GM21367 (cell line): ENCODE measurements around the gene GPC3.
"Not testable (repeated sequence)": the region's sequence is repeated elsewhere in the genome, so short reads cannot be mapped to it uniquely, and the experiment has no call there.

Experiments
- ATAC-seq: cut with Tn5 transposase; IDR thresholded peaks from one replicate; pipeline ENCODE4 v1.9.1; 2021; ENCODE audit not compliant: unreplicated experiment

The GPC3 gene

GRCh38 chrX:133786382-133786781 is 199.0 kb downstream of the GPC3 start:
- no peak for ATAC-seq

- ATAC-seq = peak; percentile 91
Measured at GRCh38 chrX:133783274-133783673, 202.1 kb downstream of the GPC3 start.

GRCh38 chrX:133781174-133781573 is 204.2 kb downstream of the GPC3 start:
- no peak for ATAC-seq

GRCh38 chrX:133776072-133776471 is 209.3 kb downstream of the GPC3 start:
- no peak for ATAC-seq

GRCh38 chrX:133774807-133775206 is 210.6 kb downstream of the GPC3 start:
- ATAC-seq = no peak

DNA sequence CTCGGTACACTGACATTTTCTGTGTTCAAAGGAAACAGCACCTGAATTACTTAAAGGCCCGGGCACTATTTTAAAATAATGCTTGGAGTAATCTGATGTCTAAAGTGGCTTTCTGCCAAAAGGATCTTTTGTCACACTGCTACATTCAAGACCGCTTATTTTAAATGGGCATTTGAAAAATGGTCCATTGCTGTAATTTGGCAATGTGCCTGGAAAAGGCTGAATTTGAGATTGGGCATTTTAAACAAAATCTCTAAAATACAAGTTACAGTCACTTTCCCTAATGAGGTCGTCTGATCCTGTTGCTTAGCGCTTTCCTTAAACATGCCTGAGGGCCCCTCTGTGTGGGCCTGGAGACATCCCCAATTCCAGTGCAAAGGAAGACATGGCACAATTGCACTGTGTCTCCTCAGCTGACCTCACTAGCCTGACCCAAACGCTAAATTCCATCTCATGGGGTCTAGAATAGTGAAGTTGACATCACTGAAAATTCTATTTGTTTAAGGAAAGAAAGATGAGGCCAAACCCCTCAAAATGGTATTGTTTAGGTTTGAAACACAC is 214.2 kb downstream of the GPC3 start:
- ATAC-seq = no peak

GRCh38 chrX:133762976-133763548 is 222.3 kb downstream of the GPC3 start:
- ATAC-seq = not testable (repeated sequence)

GRCh38 chrX:133754657-133755056 is 230.7 kb downstream of the GPC3 start:
- ATAC-seq = no peak

GRCh38 chrX:133749951-133750350 is 235.4 kb downstream of the GPC3 start:
- no peak for ATAC-seq

DNA sequence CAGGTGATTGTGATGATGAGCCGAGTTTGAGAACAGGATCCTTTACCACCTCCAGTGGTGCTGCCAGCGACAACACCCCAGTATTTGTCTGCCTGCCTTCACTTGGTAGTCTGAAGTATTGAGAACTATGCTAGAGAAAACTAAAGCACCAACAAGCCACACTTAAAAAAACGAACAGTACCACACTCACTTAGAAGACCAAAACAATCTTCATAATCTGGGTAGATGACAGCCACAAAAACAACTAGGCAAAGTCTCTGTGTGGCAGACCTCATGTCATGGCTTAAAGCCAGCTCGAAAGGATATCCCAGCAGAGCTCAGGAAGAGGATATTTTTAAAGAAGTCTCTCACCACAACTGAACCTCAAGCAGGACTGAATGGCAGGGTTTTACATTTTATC is 236.0 kb downstream of the GPC3 start:
- ATAC-seq = no peak

DNA sequence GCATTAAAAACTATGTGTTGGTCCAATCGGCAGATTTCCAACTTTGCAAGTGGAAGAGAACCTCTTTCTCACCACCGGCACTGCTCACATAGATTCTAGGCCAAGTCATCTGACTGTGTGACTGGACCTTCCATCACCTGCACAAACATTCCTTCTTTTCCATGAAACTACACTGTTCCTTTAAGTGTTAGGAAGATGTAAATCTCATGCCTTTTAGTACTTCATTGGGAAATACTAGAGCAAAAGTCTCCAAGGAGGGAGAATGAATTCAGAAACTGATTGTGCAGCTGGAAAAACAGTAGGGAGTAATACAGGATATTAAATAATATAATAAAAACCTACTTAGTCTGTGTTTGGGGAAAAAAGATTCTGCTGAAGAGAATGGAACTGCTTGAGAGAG is 238.2 kb downstream of the GPC3 start:
- ATAC-seq = no peak

GRCh38 chrX:133746593-133746992 is 238.8 kb downstream of the GPC3 start:
- ATAC-seq = no peak

- peak; percentile 93 for ATAC-seq
Measured at GRCh38 chrX:133745349-133745748, 240.0 kb downstream of the GPC3 start.

DNA sequence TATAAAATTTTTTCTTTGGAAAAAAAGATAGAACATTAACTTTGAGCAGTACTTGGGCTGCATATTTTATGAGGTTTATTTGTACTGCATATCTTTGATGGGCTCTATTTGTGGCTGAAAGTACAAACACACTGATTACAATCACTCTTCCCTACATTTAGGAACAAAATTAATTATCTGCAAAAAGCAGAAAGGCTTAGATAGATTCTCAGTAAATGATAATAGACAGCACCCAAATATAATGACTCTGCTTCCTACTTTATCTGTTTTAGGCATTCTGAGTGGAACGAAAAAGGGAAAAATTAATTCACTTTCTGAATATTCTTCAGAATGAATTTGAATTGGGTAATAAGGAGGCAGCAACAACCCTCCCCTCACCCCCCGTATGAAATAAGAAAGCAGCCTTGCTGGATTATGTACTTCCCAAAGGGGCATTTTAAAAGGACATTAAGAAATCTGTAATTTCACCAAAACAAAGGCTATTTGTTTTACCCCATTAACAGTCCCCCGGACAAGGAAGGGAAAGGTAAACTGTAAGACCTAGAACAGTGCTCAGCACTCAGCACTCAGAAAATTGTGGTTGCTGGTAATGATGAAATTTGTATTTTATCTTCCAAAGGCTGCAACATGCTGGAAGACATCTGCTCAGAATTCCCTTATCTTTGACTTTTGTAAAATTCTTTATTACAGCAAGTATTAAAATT is 242.6 kb downstream of the GPC3 start:
- no peak for ATAC-seq

GRCh38 chrX:133741303-133741702 is 244.1 kb downstream of the GPC3 start:
- ATAC-seq = no peak

GRCh38 chrX:133726642-133727041 is 258.8 kb downstream of the GPC3 start:
- no peak for ATAC-seq

GRCh38 chrX:133726211-133726630 is 259.2 kb downstream of the GPC3 start:
- ATAC-seq = no peak

- no peak for ATAC-seq
Measured at GRCh38 chrX:133723930-133724329, 261.5 kb downstream of the GPC3 start.

DNA sequence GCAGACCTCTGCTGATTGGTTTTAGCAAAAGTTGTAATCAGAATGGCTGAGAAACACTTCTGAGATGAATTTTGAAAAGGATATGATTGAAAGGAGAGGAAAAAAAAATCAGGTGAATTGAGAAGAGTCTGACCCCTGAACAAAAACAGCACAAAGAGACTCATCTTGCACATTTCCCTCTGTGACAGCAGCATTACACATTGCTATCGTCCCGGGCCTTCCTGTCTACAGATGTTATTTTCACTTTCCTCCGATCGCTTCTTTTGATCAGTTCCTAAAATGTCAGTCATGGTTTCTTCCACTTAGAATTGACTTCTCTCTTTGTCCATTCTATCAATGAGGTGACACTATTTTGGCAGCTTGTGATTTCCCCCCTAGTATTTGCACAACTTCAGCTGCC is 262.6 kb downstream of the GPC3 start:
- ATAC-seq = peak; percentile 78

- ATAC-seq = not testable (repeated sequence)
Measured at GRCh38 chrX:133720269-133720668, 265.1 kb downstream of the GPC3 start.

GRCh38 chrX:133715715-133716114 is 269.7 kb downstream of the GPC3 start:
- ATAC-seq = no peak

- no peak for ATAC-seq
Measured at GRCh38 chrX:133709501-133709900, 275.9 kb downstream of the GPC3 start.

DNA sequence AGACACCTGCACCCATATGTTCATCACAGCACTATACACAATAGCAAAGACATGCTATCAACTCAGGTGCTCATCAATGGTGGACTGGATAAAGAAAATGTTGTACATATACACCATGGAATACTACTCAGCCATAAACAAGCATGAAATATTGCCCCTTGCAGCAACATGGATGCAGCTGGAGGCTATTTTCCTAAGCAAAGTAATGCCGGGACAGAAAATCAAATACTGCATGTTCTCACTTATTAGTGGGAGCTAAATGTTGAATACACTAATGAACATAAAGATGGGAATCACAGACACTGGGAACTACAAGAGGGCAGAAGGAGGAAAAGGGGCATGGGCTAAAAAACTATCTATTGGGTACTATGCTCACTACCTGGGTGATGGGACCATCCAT is 278.5 kb downstream of the GPC3 start:
- ATAC-seq = no peak
